HepG2 (cell line): Measurements from ENCODE around the gene DDX10. TPM values are rescaled to one million over a fixed set of nuclear protein-coding genes. Genes with fewer than 3 reads are reported as not detected.

ENCODE experiments used
- ATAC-seq: fragments of 200-7000 bp; cut with Tn5 transposase; 3 replicates; pipeline ENCODE4 v1.9.1; 2020; ENCODE audit warnings: mild to moderate bottlenecking, moderate library complexity
- BruUV-seq: library from RNA; stranded (reverse); fragments of 400-500 nt; replicated peaks from 2 replicates; lab custom pipeline; 2021; lab: Mats Ljungman, UMichigan
- CTCF ChIA-PET: fragments of 300-600 bp; formaldehyde crosslinking; extraction: SDS; loops from one replicate; lab custom pipeline; 2021; ENCODE audit warnings: low total read pairs, inconsistent platforms, low intra/inter-chr PET ratio; lab: Yijun Ruan, JAX
- POLR2A ChIA-PET: fragments of 350-600 bp; sonication (Branson Sonifier 250); formaldehyde crosslinking; loops from one replicate; lab custom pipeline; 2020; ENCODE audit warnings: antibody characterized with exemption, inconsistent platforms; lab: Yijun Ruan, JAX
- DNase-seq: peaks from one replicate; pipeline ENCODE4 v3.0.0-alpha.2; 2015; ENCODE audit warnings: low spot score
- FAIRE-seq: peaks from 3 replicates; lab custom pipeline; 2011; peaks lifted over from hg19 to GRCh38; lab: Jason Lieb, UNC
- H2AFZ ChIP-seq: one replicate; pipeline ENCODE4 v1.6.1; 2011; ENCODE audit warnings: low read length, inconsistent platforms
- H3K27ac ChIP-seq: fragments of 300-600 bp; 3 replicates; pipeline ENCODE4 v1.8.0; 2011; ENCODE audit warnings: mixed run types, mild to moderate bottlenecking, mixed read lengths, low read length, inconsistent platforms; ENCODE audit not compliant: insufficient read depth; ENCODE audit errors: extremely low read length
- H3K27me3 ChIP-seq, 2 experiments: fragments of 200-600 bp in 1 of 2; 2 replicates in 1 of 2; 3 replicates in 1 of 2; pipeline versions ENCODE4 v1.6.0 to v1.8.0; 2011; ENCODE audit warnings: low read length in 2 of 2, mild to moderate bottlenecking in 2 of 2, moderate library complexity in 2 of 2, inconsistent platforms in 1 of 2; ENCODE audit not compliant: insufficient read depth in 2 of 2, control insufficient read depth in 1 of 2
- H3K36me3 ChIP-seq, 2 experiments: fragments of 200-600 bp in 1 of 2; replicated peaks in 1 of 2; 2 replicates in 1 of 2; 3 replicates in 1 of 2; pipeline versions ENCODE4 v1.5.1 to v1.8.0; 2011; ENCODE audit warnings: low read length in 2 of 2, inconsistent platforms in 1 of 2; ENCODE audit not compliant: insufficient read depth in 2 of 2, control insufficient read depth in 1 of 2
- H3K4me1 ChIP-seq: 2 replicates; pipeline ENCODE4 v1.5.1; 2012; ENCODE audit warnings: low read length, inconsistent platforms; ENCODE audit not compliant: insufficient read depth
- H3K4me2 ChIP-seq: 2 replicates; pipeline ENCODE4 v1.6.0; 2011; ENCODE audit warnings: low read depth, low read length, inconsistent platforms
- H3K4me3 ChIP-seq, 3 experiments: fragments of 200-600 bp in 1 of 3; sonication (generic), shearing (Covaris generic) in 1 of 3; replicated peaks in 1 of 3; 2 replicates each; pipeline ENCODE4 v1.5.1; 2011 to 2016; ENCODE audit warnings: low read length in 3 of 3, inconsistent platforms in 2 of 3, low read depth in 2 of 3, mild to moderate bottlenecking in 2 of 3, control low read depth in 1 of 3, mixed read lengths in 1 of 3; ENCODE audit not compliant: insufficient read depth in 1 of 3
- H3K79me2 ChIP-seq: one replicate; pipeline ENCODE4 v1.6.1; 2011; ENCODE audit warnings: low read length, inconsistent platforms; ENCODE audit not compliant: insufficient read depth
- H3K9ac ChIP-seq: 2 replicates; pipeline ENCODE4 v1.6.0; 2011; ENCODE audit warnings: mild to moderate bottlenecking, low read depth, low read length, inconsistent platforms; ENCODE audit not compliant: insufficient read depth
- H3K9me3 ChIP-seq: 2 replicates; pipeline ENCODE4 v1.5.1; 2012; ENCODE audit warnings: mild to moderate bottlenecking, low read length
- H4K20me1 ChIP-seq: 2 replicates; pipeline ENCODE4 v1.6.0; 2011; ENCODE audit warnings: inconsistent platforms, mild to moderate bottlenecking, low read length, moderate library complexity; ENCODE audit not compliant: insufficient read depth
- FIP1L1 ChIP-seq: fragments of 200-400 bp; formaldehyde crosslinking; IDR thresholded peaks from 2 replicates; pipeline ENCODE4 v1.6.1; 2018; ENCODE audit warnings: low read depth, mild to moderate bottlenecking, low read length, moderate library complexity, borderline replicate concordance; ENCODE audit not compliant: insufficient read depth
- FOXP1 ChIP-seq, 2 experiments: fragments of 450-650 bp in 1 of 2; IDR thresholded peaks; 2 replicates each; pipeline ENCODE4 v1.6.1; 2017 to 2018; ENCODE audit warnings: antibody characterized with exemption in 1 of 2
- JDP2 ChIP-seq: sonication (generic); formaldehyde crosslinking; IDR thresholded peaks from 2 replicates; pipeline ENCODE4 v1.8.1; 2022; ENCODE audit warnings: missing genetic modification reagents, borderline replicate concordance
- KLF9 ChIP-seq: IDR thresholded peaks from 2 replicates; pipeline ENCODE4 v1.6.1; 2016; ENCODE audit warnings: low read depth
- MAF1 ChIP-seq: sonication (generic); formaldehyde crosslinking; IDR thresholded peaks from 2 replicates; pipeline ENCODE4 v1.5.0; 2020; ENCODE audit warnings: missing genetic modification reagents, borderline replicate concordance
- MAFF ChIP-seq: IDR thresholded peaks from 2 replicates; pipeline ENCODE4 v1.6.1; 2011; ENCODE audit warnings: low read depth, low read length, improper control_type of control experiment
- MAFK ChIP-seq, 2 experiments: IDR thresholded peaks in 1 of 2; conservative IDR thresholded peaks in 1 of 2; 2 replicates each; pipeline ENCODE4 v1.6.1; 2011; ENCODE audit warnings: improper control_type of control experiment in 2 of 2, low read length in 2 of 2
- PAF1 ChIP-seq: IDR thresholded peaks from 2 replicates; pipeline ENCODE4 v1.6.1; 2016; ENCODE audit warnings: missing genetic modification reagents, missing compliant biosample characterization
- PHF8 ChIP-seq: sonication (generic); formaldehyde crosslinking; IDR thresholded peaks from 2 replicates; pipeline ENCODE4 v1.5.0; 2020; ENCODE audit warnings: missing genetic modification reagents
- SALL2 ChIP-seq: sonication (generic); formaldehyde crosslinking; IDR thresholded peaks from 2 replicates; pipeline ENCODE4 v1.8.1; 2023; ENCODE audit warnings: mild to moderate bottlenecking, missing genetic modification reagents, inconsistent platforms
- YEATS2 ChIP-seq: sonication (generic); formaldehyde crosslinking; IDR thresholded peaks from 2 replicates; pipeline ENCODE4 v1.4.0; 2020; ENCODE audit warnings: missing genetic modification reagents, borderline replicate concordance
- ZFP90 ChIP-seq: sonication (generic); formaldehyde crosslinking; IDR thresholded peaks from 2 replicates; pipeline ENCODE4 v1.8.0; 2022; ENCODE audit warnings: missing genetic modification reagents, mild to moderate bottlenecking, inconsistent platforms, borderline replicate concordance
- ZNF205 ChIP-seq: IDR thresholded peaks from 2 replicates; pipeline ENCODE4 v1.6.1; 2018; ENCODE audit warnings: missing biosample characterization, missing genetic modification reagents
- ZXDC ChIP-seq: sonication (generic); formaldehyde crosslinking; IDR thresholded peaks from 2 replicates; pipeline ENCODE4 v1.5.0; 2020; ENCODE audit warnings: mild to moderate bottlenecking, missing genetic modification reagents
- WGBS: methylation state at CpG from one replicate; pipeline ENCODE4 v1.1.6; 2017; ENCODE audit warnings: low lambda C conversion rate; 5-methylcytosine and 5-hydroxymethylcytosine counted together
- in situ Hi-C: cut with HindIII; loops from 2 replicates; pipeline ENCODE4 v1.10.0; 2017; ENCODE audit warnings: low pct_unique_long_range_greater_than_20kb; ENCODE audit not compliant: extremely low pct_ligation_motif_present
- intact Hi-C: fragments of 100-400 bp; cut with micrococcal nuclease; formaldehyde crosslinking; loops from one replicate; pipeline ENCODE4 v1.10.0; 2022; ENCODE audit not compliant: unreplicated experiment
- polyA plus RNA-seq, 8 experiments: library from polyadenylated mRNA; depleted of rRNA in 3 of 8; stranded (reverse) in 7 of 8; unstranded in 1 of 8; fragments of >200 nt; fragmentation: Illumina TruSeq in 4 of 8; extraction: Trizol in 4 of 8; gene quantifications; 2 replicates each; pipeline versions ENCODE4 v1.2.1 to v1.2.3, GENCODE V29; 2011 to 2016; ENCODE audit warnings: low read depth in 4 of 8, missing spikeins in 1 of 8, mixed read lengths in 1 of 8; ENCODE audit not compliant: insufficient read depth in 1 of 8
- total RNA-seq, 5 experiments: library from RNA; depleted of rRNA; stranded (reverse); fragments of >200 nt; fragmentation: Illumina TruSeq; extraction: Trizol; gene quantifications; 2 replicates each; pipeline ENCODE4 v1.2.3, GENCODE V29; 2016; ENCODE audit warnings: low read depth in 1 of 5

Gene DDX10
- total and polyA plus RNA-seq, 2 of the 13 experiments (the other 11 are each of a cell fraction or from before 2014, with no cell fraction given), result 17.0 to 32.0 TPM

- H3K36me3 ChIP-seq, result no peaks in the 10 kb centered on the region
- H3K4me1 ChIP-seq, result peaks cover 6% of the 10 kb centered on the region
- CTCF ChIA-PET, result no interaction called here
- H4K20me1 ChIP-seq, result no peaks in the 10 kb centered on the region; the same call in 1 of the 2 replicates
- POLR2A ChIA-PET, result no interaction called here
- no peak for ATAC-seq
- no peak overlapping the region for H3K9ac ChIP-seq
- TF ChIP-seq SALL2 (CRISPR knock-in tag) (no peak), JDP2 (CRISPR knock-in tag) (no peak), KLF9 (CRISPR knock-in tag) (no peak), PAF1 (CRISPR knock-in tag) (no peak), FIP1L1 (no peak), ZNF205 (no peak), MAFF (peak; percentile 56), MAF1 (no peak), PHF8 (CRISPR knock-in tag) (no peak), YEATS2 (CRISPR knock-in tag) (no peak), ZXDC (CRISPR knock-in tag) (no peak), FOXP1 (IDR thresholded peaks at IDR 0.05) (no peak), FOXP1 (CRISPR knock-in tag; IDR thresholded peaks at IDR 0.05) (no peak), ZFP90 (CRISPR knock-in tag) (no peak), MAFK (conservative IDR thresholded peaks at IDR 0.05 in 1 of 2, IDR thresholded peaks at IDR 0.05 in 1 of 2; ENCODE audit: low read length in 2 of 2) (peak; percentile 40 to 55; a peak in 2 of 4 replicates)
- H2AFZ ChIP-seq, result no peak overlapping the region
- H3K27me3 ChIP-seq, result no peaks in the 10 kb centered on the region
- no peak for DNase-seq
- H3K9me3 ChIP-seq, result no peaks in the 10 kb centered on the region
- no peaks in the 10 kb centered on the region for H3K79me2 ChIP-seq
- intact Hi-C loops, result no loop called here
- no peak overlapping the region for H3K4me2 ChIP-seq
- no TSS peak for BruUV-seq
- H3K27ac ChIP-seq, result no peak overlapping the region
- no peak overlapping the region for H3K4me3 ChIP-seq
- 97% methylated on average over 2 of the region's 2 CpGs for WGBS
- FAIRE-seq, result no peak
- in situ Hi-C loops, result no loop called here
Observed at GRCh38 chr11:108813086-108813485, 148.2 kb downstream of the DDX10 start.
